DOHH2 (cell line): ENCODE results near the gene PNCK.

Source experiments
- H3F3A ChIP-seq: fragments of 200-600 bp; sonication (generic), shearing (Covaris generic); 2 replicates; pipeline ENCODE4 v1.6.0; 2016; ENCODE audit warnings: antibody characterized with exemption, mild to moderate bottlenecking; ENCODE audit not compliant: control insufficient read depth, insufficient read depth
- H3K27ac ChIP-seq: fragments of 200-600 bp; sonication (generic); 2 replicates; pipeline ENCODE4 v1.5.1; 2014; ENCODE audit warnings: low read depth, mild to moderate bottlenecking, low read length, moderate library complexity
- H3K27me3 ChIP-seq: fragments of 200-600 bp; sonication (generic); 2 replicates; pipeline ENCODE4 v1.6.1; 2014; ENCODE audit warnings: mild to moderate bottlenecking, low read length, mixed read lengths; ENCODE audit not compliant: control insufficient read depth
- H3K36me3 ChIP-seq: fragments of 200-600 bp; sonication (generic); 2 replicates; pipeline ENCODE4 v1.6.1; 2014; ENCODE audit warnings: mild to moderate bottlenecking, low read length, moderate library complexity, mixed read lengths; ENCODE audit not compliant: control insufficient read depth
- H3K4me1 ChIP-seq: fragments of 200-600 bp; sonication (generic); 2 replicates; pipeline ENCODE4 v1.6.1; 2014; ENCODE audit warnings: mild to moderate bottlenecking, low read length, mixed read lengths; ENCODE audit not compliant: control insufficient read depth
- H3K4me2 ChIP-seq: fragments of 200-600 bp; sonication (generic); 2 replicates; pipeline ENCODE4 v1.6.0; 2014; ENCODE audit warnings: mild to moderate bottlenecking, low read length, moderate library complexity
- H3K4me3 ChIP-seq: fragments of 200-600 bp; sonication (generic); 2 replicates; pipeline ENCODE4 v1.5.1; 2014; ENCODE audit warnings: mild to moderate bottlenecking, low read length, mixed read lengths
- H3K79me2 ChIP-seq: fragments of 200-600 bp; sonication (generic); 2 replicates; pipeline ENCODE4 v1.6.1; 2014; ENCODE audit warnings: mild to moderate bottlenecking, low read length, mixed read lengths; ENCODE audit not compliant: control insufficient read depth
- H3K9me2 ChIP-seq: fragments of 200-600 bp; sonication (generic); replicated peaks from 2 replicates; pipeline ENCODE4 v1.6.1; 2014; ENCODE audit warnings: mild to moderate bottlenecking, low read length, mixed read lengths; ENCODE audit not compliant: control insufficient read depth
- H3K9me3 ChIP-seq: fragments of 200-600 bp; sonication (generic); 2 replicates; pipeline ENCODE4 v1.6.1; 2014; ENCODE audit warnings: antibody characterized with exemption, low read length, mixed read lengths; ENCODE audit not compliant: control insufficient read depth, insufficient read depth
- H4K20me1 ChIP-seq: fragments of 200-600 bp; sonication (generic); 2 replicates; pipeline ENCODE4 v1.6.0; 2014; ENCODE audit warnings: low read depth, mild to moderate bottlenecking, antibody characterized with exemption, low read length, moderate library complexity; ENCODE audit not compliant: control insufficient read depth, insufficient read depth
- EZH2phosphoT487 ChIP-seq: fragments of 200-600 bp; sonication (generic); IDR thresholded peaks from 2 replicates; pipeline ENCODE4 v1.6.1; 2017; ENCODE audit warnings: borderline replicate concordance, mild to moderate bottlenecking, antibody characterized with exemption, low read length, moderate library complexity, mixed read lengths
- TF ChIP-seq, protein P1 (sequence below): fragments of 200-600 bp; sonication (generic); IDR thresholded peaks from one replicate; pipeline ENCODE4 v1.5.1; 2014; ENCODE audit warnings: antibody characterized with exemption, mild to moderate bottlenecking, low read depth, low read length; ENCODE audit not compliant: poor library complexity, severe bottlenecking

The PNCK gene

DNA sequence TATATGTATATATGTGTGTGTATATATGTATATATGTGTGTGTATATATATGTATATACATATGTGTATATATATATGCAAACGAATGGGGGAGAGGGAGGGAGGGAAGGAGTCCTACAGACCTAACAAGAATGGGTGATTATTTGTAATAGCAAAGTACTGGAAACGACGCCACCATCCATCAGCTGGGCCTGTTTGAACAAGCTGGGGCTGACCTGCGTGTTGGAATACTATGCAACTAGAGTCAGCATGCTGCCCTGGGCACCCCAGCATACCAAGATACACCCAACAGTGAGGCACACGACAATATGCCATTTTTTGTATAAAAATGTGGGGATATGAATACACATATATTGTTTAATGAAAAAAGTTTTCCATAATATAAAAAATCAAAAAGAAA is 53.0 kb downstream of the PNCK start:
- Histone ChIP-seq H3K4me1 (no peaks in the 10 kb centered on the region), H3K4me3 (no peak overlapping the region), H3K9me2 (no peaks in the 10 kb centered on the region), H3K27me3 (peaks cover 6% of the 10 kb centered on the region; the same call in 1 of the 2 replicates), H3F3A (no peaks in the 10 kb centered on the region), H3K4me2 (no peak overlapping the region), H3K27ac (no peak overlapping the region), H3K79me2 (no peaks in the 10 kb centered on the region), H4K20me1 (no peaks in the 10 kb centered on the region), H3K36me3 (no peaks in the 10 kb centered on the region), H3K9me3 (no peaks in the 10 kb centered on the region)
- TF ChIP-seq, protein P1, sequence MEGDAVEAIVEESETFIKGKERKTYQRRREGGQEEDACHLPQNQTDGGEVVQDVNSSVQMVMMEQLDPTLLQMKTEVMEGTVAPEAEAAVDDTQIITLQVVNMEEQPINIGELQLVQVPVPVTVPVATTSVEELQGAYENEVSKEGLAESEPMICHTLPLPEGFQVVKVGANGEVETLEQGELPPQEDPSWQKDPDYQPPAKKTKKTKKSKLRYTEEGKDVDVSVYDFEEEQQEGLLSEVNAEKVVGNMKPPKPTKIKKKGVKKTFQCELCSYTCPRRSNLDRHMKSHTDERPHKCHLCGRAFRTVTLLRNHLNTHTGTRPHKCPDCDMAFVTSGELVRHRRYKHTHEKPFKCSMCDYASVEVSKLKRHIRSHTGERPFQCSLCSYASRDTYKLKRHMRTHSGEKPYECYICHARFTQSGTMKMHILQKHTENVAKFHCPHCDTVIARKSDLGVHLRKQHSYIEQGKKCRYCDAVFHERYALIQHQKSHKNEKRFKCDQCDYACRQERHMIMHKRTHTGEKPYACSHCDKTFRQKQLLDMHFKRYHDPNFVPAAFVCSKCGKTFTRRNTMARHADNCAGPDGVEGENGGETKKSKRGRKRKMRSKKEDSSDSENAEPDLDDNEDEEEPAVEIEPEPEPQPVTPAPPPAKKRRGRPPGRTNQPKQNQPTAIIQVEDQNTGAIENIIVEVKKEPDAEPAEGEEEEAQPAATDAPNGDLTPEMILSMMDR = no peak
- no peak for TF ChIP-seq EZH2phosphoT487
